Calu3 (cell line): ENCODE data around the gene PPP6R1. TPM values are rescaled to one million over a fixed set of nuclear protein-coding genes. Genes with fewer than 3 reads are reported as not detected.

Source experiments
- BruUV-seq: library from RNA; stranded (reverse); fragments of 400-500 nt; replicated peaks from 2 replicates; lab custom pipeline; 2021; lab: Mats Ljungman, UMichigan
- CTCF ChIA-PET: fragments of 300-600 bp; sonication (Branson Sonifier 250); formaldehyde crosslinking; loops from one replicate; lab custom pipeline; 2022; ENCODE audit warnings: antibody characterized with exemption; lab: Charles Lee
- DNase-seq: peaks from one replicate; pipeline ENCODE4 v3.0.0; 2022
- H3K27ac Mint-ChIP-seq: one replicate; pipeline ENCODE4 v1.8.0; 2022; ENCODE audit warnings: mixed read lengths; ENCODE audit not compliant: unreplicated experiment
- H3K27me3 Mint-ChIP-seq: one replicate; pipeline ENCODE4 v1.8.0; 2022; ENCODE audit warnings: mixed read lengths; ENCODE audit not compliant: unreplicated experiment
- H3K36me3 Mint-ChIP-seq: one replicate; pipeline ENCODE4 v1.8.0; 2022; ENCODE audit warnings: mild to moderate bottlenecking, moderate library complexity, mixed read lengths; ENCODE audit not compliant: insufficient read depth, unreplicated experiment
- H3K4me1 Mint-ChIP-seq: one replicate; pipeline ENCODE4 v1.8.0; 2022; ENCODE audit warnings: mild to moderate bottlenecking, low read depth, mixed read lengths; ENCODE audit not compliant: unreplicated experiment
- H3K4me3 Mint-ChIP-seq: one replicate; pipeline ENCODE4 v1.8.0; 2022; ENCODE audit warnings: mild to moderate bottlenecking, low read depth, moderate library complexity, mixed read lengths; ENCODE audit not compliant: unreplicated experiment
- H3K9me3 Mint-ChIP-seq: one replicate; pipeline ENCODE4 v1.8.0; 2022; ENCODE audit warnings: low read depth, mixed read lengths; ENCODE audit not compliant: unreplicated experiment
- intact Hi-C: fragments of 100-400 bp; cut with micrococcal nuclease; formaldehyde crosslinking; loops from one replicate; pipeline ENCODE4 v1.10.0; 2022; ENCODE audit not compliant: unreplicated experiment
- total RNA-seq: library from RNA; stranded (reverse); gene quantifications from 2 replicates; pipeline ENCODE4 v1.2.3, GENCODE V29; 2022
- TF ChIP-seq, protein P1 (sequence below): fragments of 200-600 bp; IDR thresholded peaks from one replicate; pipeline ENCODE4 v1.8.0; 2022; ENCODE audit warnings: antibody characterized with exemption; ENCODE audit not compliant: unreplicated experiment

PPP6R1 gene
- total RNA-seq, 1 experiment from 2014 or later: 126 TPM

DNA sequence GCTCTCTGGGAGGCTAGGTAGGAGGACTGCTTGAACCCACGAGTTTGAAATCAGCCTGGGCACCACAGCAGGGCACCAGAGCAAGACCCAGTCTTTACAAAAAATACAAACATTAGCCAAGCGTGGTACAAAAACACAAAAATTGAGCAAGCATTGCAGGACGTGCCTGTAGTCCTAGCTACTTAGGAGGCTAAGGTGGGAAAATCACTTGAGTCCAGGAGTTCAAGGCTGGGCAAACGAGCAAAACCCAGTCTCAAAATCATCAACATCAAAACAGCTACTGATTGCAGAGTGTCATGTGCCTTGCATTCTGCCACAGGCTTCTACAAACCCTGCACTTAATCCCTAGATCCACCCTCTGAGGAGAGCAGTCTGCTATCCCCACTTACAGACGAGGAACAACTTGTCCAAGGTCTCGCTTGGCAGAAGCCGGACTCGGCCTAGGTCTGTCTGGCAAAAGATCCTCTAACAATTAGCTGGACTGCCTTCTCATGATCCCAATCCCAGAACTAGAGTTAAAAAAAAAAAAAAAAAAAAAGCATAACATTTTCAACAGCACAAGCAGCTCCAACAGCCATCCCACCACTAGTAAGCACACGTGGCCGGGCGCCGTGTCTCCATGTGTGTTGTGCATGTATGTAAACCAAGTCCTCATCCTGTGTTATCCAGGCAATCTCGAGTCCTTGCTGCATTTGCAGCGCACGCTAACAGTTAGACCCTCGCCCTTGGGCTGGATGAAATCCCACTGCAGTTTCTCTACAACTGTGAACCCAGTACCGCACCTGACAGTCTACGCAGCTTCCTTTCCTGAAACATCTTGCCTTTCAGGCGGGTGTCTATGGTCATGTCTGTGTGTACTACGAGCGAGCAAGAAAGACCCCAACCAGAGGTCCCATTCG lies 2.0 kb downstream of the PPP6R1 start:
- no peaks in the 10 kb centered on the region for H3K27me3 Mint-ChIP-seq
- H3K27ac Mint-ChIP-seq: peak overlapping the region; percentile 51
- BruUV-seq: TSS peak; percentile 56
- TF ChIP-seq, protein P1, sequence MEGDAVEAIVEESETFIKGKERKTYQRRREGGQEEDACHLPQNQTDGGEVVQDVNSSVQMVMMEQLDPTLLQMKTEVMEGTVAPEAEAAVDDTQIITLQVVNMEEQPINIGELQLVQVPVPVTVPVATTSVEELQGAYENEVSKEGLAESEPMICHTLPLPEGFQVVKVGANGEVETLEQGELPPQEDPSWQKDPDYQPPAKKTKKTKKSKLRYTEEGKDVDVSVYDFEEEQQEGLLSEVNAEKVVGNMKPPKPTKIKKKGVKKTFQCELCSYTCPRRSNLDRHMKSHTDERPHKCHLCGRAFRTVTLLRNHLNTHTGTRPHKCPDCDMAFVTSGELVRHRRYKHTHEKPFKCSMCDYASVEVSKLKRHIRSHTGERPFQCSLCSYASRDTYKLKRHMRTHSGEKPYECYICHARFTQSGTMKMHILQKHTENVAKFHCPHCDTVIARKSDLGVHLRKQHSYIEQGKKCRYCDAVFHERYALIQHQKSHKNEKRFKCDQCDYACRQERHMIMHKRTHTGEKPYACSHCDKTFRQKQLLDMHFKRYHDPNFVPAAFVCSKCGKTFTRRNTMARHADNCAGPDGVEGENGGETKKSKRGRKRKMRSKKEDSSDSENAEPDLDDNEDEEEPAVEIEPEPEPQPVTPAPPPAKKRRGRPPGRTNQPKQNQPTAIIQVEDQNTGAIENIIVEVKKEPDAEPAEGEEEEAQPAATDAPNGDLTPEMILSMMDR: no peak
- H3K4me1 Mint-ChIP-seq: peaks cover 37% of the 10 kb centered on the region
- CTCF ChIA-PET: interaction anchor here (0.7 kb wide), 1 partner anchor 108 kb away, joined by 6 read pairs; the partner anchor contains the start of gene TNNT1
- H3K36me3 Mint-ChIP-seq: peaks cover 38% of the 10 kb centered on the region
- no peaks in the 10 kb centered on the region for H3K9me3 Mint-ChIP-seq
- intact Hi-C loops: loop anchor here (10.0 kb wide), 1 partner anchor 82 kb away; no protein-coding TSS in a partner anchor
- H3K4me3 Mint-ChIP-seq: peak overlapping the region; percentile 96
- DNase-seq: no peak

DNA sequence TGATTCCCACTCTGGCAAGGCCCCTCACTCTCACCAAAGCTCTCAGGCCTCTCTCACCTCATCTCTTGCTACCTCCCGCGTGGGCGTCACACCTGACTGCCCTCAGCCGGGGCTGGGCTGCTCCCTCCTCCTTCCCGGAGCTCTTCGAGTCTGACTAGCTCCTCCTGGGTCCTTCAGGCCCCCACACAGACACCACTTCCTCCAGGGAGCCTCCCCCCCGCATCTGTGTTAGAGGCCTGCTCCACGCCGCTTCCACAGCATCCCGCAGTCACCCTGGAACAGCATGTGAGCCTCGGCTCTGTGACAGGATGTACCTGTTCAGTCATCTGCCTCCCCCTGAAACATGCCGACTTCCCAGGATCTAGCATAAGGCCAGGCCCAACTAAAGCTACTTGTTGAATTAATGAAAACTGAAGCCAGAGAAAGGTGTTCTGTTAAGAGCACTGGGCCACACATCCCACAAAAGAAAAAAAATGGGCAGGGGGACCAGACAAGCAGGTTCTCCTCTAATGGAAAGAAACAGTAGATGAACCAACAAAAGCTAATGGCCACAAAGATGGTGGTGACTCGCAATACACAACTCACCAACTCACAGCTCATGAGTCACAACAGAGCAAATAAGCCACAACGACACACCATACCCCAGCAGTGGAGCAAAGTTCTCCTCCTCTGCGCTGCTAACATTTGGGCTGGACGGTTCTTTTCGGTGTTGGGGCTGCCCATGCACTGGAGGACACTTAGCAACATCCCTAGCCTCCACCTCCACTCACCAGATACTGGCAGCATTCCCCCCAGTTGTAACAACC lies 3.0 kb downstream of the PPP6R1 start:
- intact Hi-C loops: loop anchor here (10.0 kb wide), 1 partner anchor 81 kb away; no protein-coding TSS in a partner anchor
- H3K27me3 Mint-ChIP-seq: no peaks in the 10 kb centered on the region
- CTCF ChIA-PET: interaction anchor here (0.6 kb wide), 1 partner anchor 88 kb away, joined by 3 read pairs; no protein-coding TSS in a partner anchor
- TF ChIP-seq, protein P1: no peak
- BruUV-seq: no TSS peak
- H3K36me3 Mint-ChIP-seq: peaks cover 39% of the 10 kb centered on the region
- DNase-seq: no peak
- H3K9me3 Mint-ChIP-seq: no peaks in the 10 kb centered on the region
- H3K4me3 Mint-ChIP-seq: peak overlapping the region; percentile 96
- peak overlapping the region; percentile 51 for H3K27ac Mint-ChIP-seq
- H3K4me1 Mint-ChIP-seq: peaks cover 46% of the 10 kb centered on the region

DNA sequence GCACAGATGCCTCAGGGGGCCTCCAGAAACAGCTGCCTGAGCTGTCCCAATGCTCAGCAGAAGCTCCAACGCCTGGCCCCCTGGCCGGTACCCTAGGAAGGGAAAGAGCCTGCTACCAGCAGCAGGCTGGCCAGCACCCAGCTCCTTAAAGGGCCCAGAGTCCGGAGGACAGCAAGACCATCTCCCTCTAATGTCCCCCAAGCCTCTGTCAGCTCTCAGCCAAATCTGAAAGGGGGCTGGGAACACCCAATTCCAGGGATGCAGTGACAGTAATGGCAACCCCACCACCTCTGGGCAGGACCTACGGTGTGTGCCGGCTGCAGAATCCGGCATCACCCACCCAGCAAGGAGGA lies 4.2 kb downstream of the PPP6R1 start:
- CTCF ChIA-PET: interaction anchor here (0.6 kb wide), 1 partner anchor 162 kb away, joined by 6 read pairs; no protein-coding TSS in a partner anchor
- TF ChIP-seq, protein P1: no peak
- BruUV-seq: no TSS peak
- H3K36me3 Mint-ChIP-seq: peaks cover 43% of the 10 kb centered on the region
- peaks cover 51% of the 10 kb centered on the region for H3K4me1 Mint-ChIP-seq
- H3K4me3 Mint-ChIP-seq: no peak overlapping the region
- DNase-seq: no peak
- no peaks in the 10 kb centered on the region for H3K9me3 Mint-ChIP-seq
- intact Hi-C loops: loop anchor here (10.0 kb wide), 1 partner anchor 80 kb away; no protein-coding TSS in a partner anchor
- H3K27ac Mint-ChIP-seq: no peak overlapping the region
- H3K27me3 Mint-ChIP-seq: no peaks in the 10 kb centered on the region
